ENCODE results near the gene ATP9A.

GRCh38 chr20:51628533-51629398, 139.4 kb downstream of the ATP9A start:
- no peak for TF ChIP-seq CTCF (conservative IDR thresholded peaks at IDR 0.05; ENCODE audit: low read depth, low read length)
- no peak for TF ChIP-seq SMC3 (IDR thresholded peaks at IDR 0.05; ENCODE audit: low read depth, low read length)
- TF ChIP-seq POLR2A (IDR thresholded peaks at IDR 0.05; ENCODE audit: low read depth, low read length), result no peak
- TF ChIP-seq USF2 (IDR thresholded peaks at IDR 0.05; ENCODE audit: low read depth, low read length), result no peak
- no peak for TF ChIP-seq FOS (IDR thresholded peaks at IDR 0.05; ENCODE audit: low read depth, low read length)
- no peak for TF ChIP-seq RAD21 (IDR thresholded peaks at IDR 0.05; ENCODE audit: low read length)
- no peak for TF ChIP-seq RCOR1 (IDR thresholded peaks at IDR 0.05; ENCODE audit: insufficient replicate concordance, low read length)
- TF ChIP-seq BHLHE40 (IDR thresholded peaks at IDR 0.05; ENCODE audit: low read depth, low read length), result no peak
- no peak for TF ChIP-seq MXI1 (IDR thresholded peaks at IDR 0.05; ENCODE audit: borderline replicate concordance, low read depth, low read length)
- TF ChIP-seq MAZ (IDR thresholded peaks at IDR 0.05; ENCODE audit: borderline replicate concordance, low read depth, low read length), result no peak
- no peak for TF ChIP-seq RFX5 (IDR thresholded peaks at IDR 0.05; ENCODE audit: low read depth, low read length)
